Body of pancreas (tissue), 4 donors: Measurements from ENCODE around the gene GMDS. TPM values are rescaled to one million over a fixed set of nuclear protein-coding genes. Genes with fewer than 3 reads are reported as not detected.

Source experiments
- ATAC-seq: fragments of 150-250 bp; one replicate; pipeline ENCODE4 v1.9.1; 2016
- DNase-seq, 4 donors: peaks; one replicate each; pipeline ENCODE4 v3.0.0-alpha.2; 2019
- H3K27ac ChIP-seq, 4 donors: fragments of 200-600 bp; sonication (generic); 1 replicate in 3 of 4; 2 replicates in 1 of 4; pipeline versions ENCODE4 v1.5.1 to v1.6.1; 2016 to 2019; ENCODE audit warnings: mild to moderate bottlenecking in 1 of 4, mixed read lengths in 1 of 4, moderate library complexity in 1 of 4
- H3K27me3 ChIP-seq, 2 donors: fragments of 200-600 bp; sonication (generic); one replicate each; pipeline ENCODE4 v1.6.0; 2016; ENCODE audit warnings: mild to moderate bottlenecking in 1 of 2
- H3K36me3 ChIP-seq, 2 donors: fragments of 200-600 bp; sonication (generic); replicated peaks in 1 of 2; 2 replicates each; pipeline ENCODE4 v1.5.1; 2016; ENCODE audit warnings: low read depth in 2 of 2; ENCODE audit not compliant: insufficient read depth in 1 of 2
- H3K4me1 ChIP-seq: fragments of 200-600 bp; sonication (generic); one replicate; pipeline ENCODE4 v1.6.0; 2016
- H3K4me3 ChIP-seq, 2 donors: fragments of 200-600 bp; sonication (generic); 1 replicate in 1 of 2; 2 replicates in 1 of 2; pipeline ENCODE4 v1.5.1; 2016 to 2019
- H3K9me3 ChIP-seq, 3 donors: fragments of 200-600 bp; sonication (generic); 1 replicate in 2 of 3; 2 replicates in 1 of 3; pipeline ENCODE4 v1.5.1; 2016
- CTCF ChIP-seq, 7 experiments: fragments of 450-650 bp in 4 of 7; fragments of 200-600 bp in 3 of 7; sonication (generic) in 3 of 7; IDR thresholded peaks; one replicate each; pipeline ENCODE4 v1.5.1; 2016 to 2019; ENCODE audit warnings: antibody characterized with exemption in 7 of 7
- POLR2A ChIP-seq, 3 donors: fragments of 450-650 bp; IDR thresholded peaks; one replicate each; pipeline ENCODE4 v1.6.1; 2016; ENCODE audit warnings: antibody characterized with exemption in 3 of 3, mild to moderate bottlenecking in 2 of 3
- WGBS, 2 donors: methylation state at CpG; one replicate each; pipeline ENCODE4 v1.1.5; 2017; 5-methylcytosine and 5-hydroxymethylcytosine counted together
- intact Hi-C: fragments of 100-400 bp; cut with DNase I; formaldehyde crosslinking; loops from one replicate; pipeline ENCODE4 v1.15.1; 2023
- total RNA-seq, 2 donors: library from RNA; depleted of rRNA; stranded (reverse); fragments of >200 nt; gene quantifications; one replicate each; pipeline ENCODE4 v1.1.0, GENCODE V29; 2016

The GMDS gene
- total RNA-seq, 2 donors from 2014 or later = 34.5 to 63.3 TPM

GRCh38 chr6:2208468-2208867, 36.9 kb downstream of the GMDS start:
- ATAC-seq = no peak
- DNase-seq = no peak
- Histone ChIP-seq H3K27me3 (no peaks in the 10 kb centered on the region), H3K9me3 (no peaks in the 10 kb centered on the region), H3K36me3 (no peaks in the 10 kb centered on the region), H3K4me3 (no peak overlapping the region), H3K4me1 (peaks cover 16% of the 10 kb centered on the region), H3K27ac (no peak overlapping the region)
- intact Hi-C loops = loop anchor here (10.0 kb wide), 1 partner anchor 146 kb away; no protein-coding TSS in a partner anchor
- no peak for TF ChIP-seq POLR2A (IDR thresholded peaks at IDR 0.05)
- no peak for TF ChIP-seq CTCF (IDR thresholded peaks at IDR 0.05)
- WGBS, 2 donors = 74 to 82% methylated on average over 3 of the region's 3 CpGs

- no peak for ATAC-seq
- H3K4me3 ChIP-seq = no peak overlapping the region
- WGBS, 2 donors = 93 to 95% methylated on average over 3 of the region's 3 CpGs
Observed at GRCh38 chr6:2205396-2205795, 40.0 kb downstream of the GMDS start.

GRCh38 chr6:2204272-2204671, 41.1 kb downstream of the GMDS start:
- Histone ChIP-seq H3K4me1 (peaks cover 11% of the 10 kb centered on the region), H3K4me3 (no peak overlapping the region), H3K36me3 (no peaks in the 10 kb centered on the region), H3K27me3 (no peaks in the 10 kb centered on the region), H3K27ac (no peak overlapping the region), H3K9me3 (no peaks in the 10 kb centered on the region)
- ATAC-seq (no peak), DNase-seq (no peak)
- TF ChIP-seq POLR2A (IDR thresholded peaks at IDR 0.05) (no peak), CTCF (IDR thresholded peaks at IDR 0.05) (no peak)
- WGBS, 2 donors = 30 to 51% methylated on average over 2 of the region's 2 CpGs
- intact Hi-C loops = loop anchor here (10.0 kb wide), 1 partner anchor 151 kb away; no protein-coding TSS in a partner anchor

More at GRCh38 chr6:2205396-2205795, 40.0 kb downstream of the GMDS start:
- Histone ChIP-seq H3K36me3 (no peaks in the 10 kb centered on the region), H3K9me3 (no peaks in the 10 kb centered on the region), H3K27ac (no peak overlapping the region), H3K27me3 (no peaks in the 10 kb centered on the region), H3K4me1 (peaks cover 17% of the 10 kb centered on the region)
- TF ChIP-seq POLR2A (IDR thresholded peaks at IDR 0.05) (no peak), CTCF (IDR thresholded peaks at IDR 0.05) (no peak)
- no peak for DNase-seq
- intact Hi-C loops = loop anchor here (10.0 kb wide), 1 partner anchor 149 kb away; no protein-coding TSS in a partner anchor

GRCh38 chr6:2203264-2203663, 42.1 kb downstream of the GMDS start:
- H3K27me3 ChIP-seq = no peaks in the 10 kb centered on the region
- peak; percentile 52 for ATAC-seq
- no peaks in the 10 kb centered on the region for H3K36me3 ChIP-seq
- no peak for TF ChIP-seq POLR2A (IDR thresholded peaks at IDR 0.05)
- no peak for TF ChIP-seq CTCF (IDR thresholded peaks at IDR 0.05)
- H3K4me1 ChIP-seq = peaks cover 11% of the 10 kb centered on the region
- no peak overlapping the region for H3K27ac ChIP-seq
- intact Hi-C loops = loop anchor here (10.0 kb wide), 1 partner anchor 152 kb away; no protein-coding TSS in a partner anchor
- DNase-seq = no peak
- no peak overlapping the region for H3K4me3 ChIP-seq
- 47 to 51% methylated on average over 3 of the region's 3 CpGs for WGBS, 2 donors
- H3K9me3 ChIP-seq = no peaks in the 10 kb centered on the region

GRCh38 chr6:2197984-2198383, 47.4 kb downstream of the GMDS start:
- no peak for ATAC-seq
- Histone ChIP-seq H3K27ac (no peak overlapping the region), H3K27me3 (no peaks in the 10 kb centered on the region), H3K4me1 (peaks cover 7% of the 10 kb centered on the region), H3K9me3 (no peaks in the 10 kb centered on the region), H3K36me3 (no peaks in the 10 kb centered on the region), H3K4me3 (no peak overlapping the region)
- intact Hi-C loops = loop anchor here (5.0 kb wide), 1 partner anchor 596 kb away; no protein-coding TSS in a partner anchor
- no peak for TF ChIP-seq CTCF (IDR thresholded peaks at IDR 0.05)
- no peak for TF ChIP-seq POLR2A (IDR thresholded peaks at IDR 0.05)
- 82 to 87% methylated on average over 4 of the region's 4 CpGs for WGBS, 2 donors
- DNase-seq = no peak
